IPS-18c (cell line): ENCODE measurements around the gene ZNF536.

Experiments used
- H3K4me3 ChIP-seq: 2 replicates; pipeline ENCODE4 v1.7.0; 2013; ENCODE audit warnings: low read depth, mild to moderate bottlenecking, low read length, moderate library complexity; ENCODE audit not compliant: insufficient read depth
- H3K9me3 ChIP-seq: one replicate; pipeline ENCODE4 v1.6.1; 2013; ENCODE audit warnings: mild to moderate bottlenecking, low read length, moderate library complexity; ENCODE audit not compliant: control insufficient read depth, insufficient read depth

The ZNF536 gene

GRCh38 chr19:30374865-30375552, 2.8 kb downstream of the ZNF536 start:
- no peaks in the 10 kb centered on the region for H3K9me3 ChIP-seq
- H3K4me3 ChIP-seq = peak overlapping the region; percentile 47

GRCh38 chr19:30375553-30376031, 3.4 kb downstream of the ZNF536 start:
- Histone ChIP-seq H3K4me3 (peak overlapping the region; percentile 29; the same call in 1 of the 2 replicates), H3K9me3 (no peaks in the 10 kb centered on the region)

GRCh38 chr19:30376272-30376671, 4.1 kb downstream of the ZNF536 start:
- H3K4me3 ChIP-seq = no peak overlapping the region
- no peaks in the 10 kb centered on the region for H3K9me3 ChIP-seq

- Histone ChIP-seq H3K4me3 (no peak overlapping the region), H3K9me3 (no peaks in the 10 kb centered on the region)
Observed at GRCh38 chr19:30376826-30377425, 4.7 kb downstream of the ZNF536 start.

- Histone ChIP-seq H3K9me3 (no peaks in the 10 kb centered on the region), H3K4me3 (no peak overlapping the region)
Observed at GRCh38 chr19:30378701-30379100, 6.5 kb downstream of the ZNF536 start.

GRCh38 chr19:30379841-30380610, 7.8 kb downstream of the ZNF536 start:
- H3K4me3 ChIP-seq = no peak overlapping the region
- H3K9me3 ChIP-seq = no peaks in the 10 kb centered on the region

GRCh38 chr19:30381366-30381765, 9.2 kb downstream of the ZNF536 start:
- no peaks in the 10 kb centered on the region for H3K9me3 ChIP-seq
- H3K4me3 ChIP-seq = no peak overlapping the region

GRCh38 chr19:30385174-30385573, 13.0 kb downstream of the ZNF536 start:
- Histone ChIP-seq H3K4me3 (no peak overlapping the region), H3K9me3 (no peaks in the 10 kb centered on the region)

GRCh38 chr19:30385666-30386065, 13.5 kb downstream of the ZNF536 start:
- H3K9me3 ChIP-seq = no peaks in the 10 kb centered on the region
- no peak overlapping the region for H3K4me3 ChIP-seq

- H3K9me3 ChIP-seq = no peaks in the 10 kb centered on the region
- no peak overlapping the region for H3K4me3 ChIP-seq
Observed at GRCh38 chr19:30386551-30387143, 14.5 kb downstream of the ZNF536 start.

GRCh38 chr19:30387311-30388115, 15.3 kb downstream of the ZNF536 start:
- no peaks in the 10 kb centered on the region for H3K9me3 ChIP-seq
- no peak overlapping the region for H3K4me3 ChIP-seq

GRCh38 chr19:30388327-30388726, 16.1 kb downstream of the ZNF536 start:
- H3K4me3 ChIP-seq = no peak overlapping the region
- no peaks in the 10 kb centered on the region for H3K9me3 ChIP-seq

- H3K4me3 ChIP-seq = no peak overlapping the region
- no peaks in the 10 kb centered on the region for H3K9me3 ChIP-seq
Observed at GRCh38 chr19:30388819-30389218, 16.6 kb downstream of the ZNF536 start.

- Histone ChIP-seq H3K9me3 (no peaks in the 10 kb centered on the region), H3K4me3 (no peak overlapping the region)
Observed at GRCh38 chr19:30390356-30390988, 18.3 kb downstream of the ZNF536 start.

- no peaks in the 10 kb centered on the region for H3K9me3 ChIP-seq
- no peak overlapping the region for H3K4me3 ChIP-seq
Observed at GRCh38 chr19:30391052-30391451, 18.9 kb downstream of the ZNF536 start.
